GM12891 (cell line): Measurements from ENCODE around the gene NSD1. TPM values are rescaled to one million over a fixed set of nuclear protein-coding genes. Genes with fewer than 3 reads are reported as not detected.
A peak's percentile ranks its signal among the peaks of the same experiment; 100 is the strongest.

Experiments
- DNase-seq: peaks from one replicate; pipeline ENCODE4 v3.0.0; 2011; ENCODE audit warnings: low spot score; ENCODE audit not compliant: insufficient read length
- FAIRE-seq: peaks from 2 replicates; lab custom pipeline; 2011; peaks lifted over from hg19 to GRCh38; lab: Jason Lieb, UNC
- PAX5 ChIP-seq: IDR thresholded peaks from 2 replicates; pipeline ENCODE4 v1.6.1; 2011; ENCODE audit warnings: low read length, moderate library complexity, mild to moderate bottlenecking; ENCODE audit not compliant: insufficient read depth, severe bottlenecking
- POLR2A ChIP-seq: IDR thresholded peaks from 2 replicates; pipeline ENCODE4 v1.6.1; 2011; ENCODE audit warnings: low read depth, low read length, control low read depth
- POLR2AphosphoS5 ChIP-seq: IDR thresholded peaks from 2 replicates; pipeline ENCODE4 v1.6.1; 2011; ENCODE audit warnings: low read depth, low read length, control low read depth
- POU2F2 ChIP-seq: IDR thresholded peaks from 2 replicates; pipeline ENCODE4 v1.6.1; 2011; ENCODE audit warnings: low read depth, mild to moderate bottlenecking, control low read depth, low read length, moderate library complexity
- SPI1 ChIP-seq: IDR thresholded peaks from 2 replicates; pipeline ENCODE4 v1.6.1; 2011; ENCODE audit warnings: low read depth, low read length, control low read depth
- TAF1 ChIP-seq: IDR thresholded peaks from 2 replicates; pipeline ENCODE4 v1.6.1; 2011; ENCODE audit warnings: low read depth, low read length, control low read depth
- polyA plus RNA-seq: library from polyadenylated mRNA; unstranded; fragments of >200 nt; gene quantifications from one replicate; pipeline ENCODE4 v1.2.1, GENCODE V29; 2012; ENCODE audit warnings: low read depth, missing spikeins, inconsistent platforms; ENCODE audit not compliant: missing spikeins

NSD1 gene
- 14.9 TPM for polyA plus RNA-seq

- peak; percentile 59 for TF ChIP-seq PAX5
- TF ChIP-seq SPI1 = no peak
- TF ChIP-seq TAF1 = 0 out of 2 replicates have a peak, but pooled peaks have one; percentile 26
- peak; percentile 15; the same call in 1 of the 2 replicates for TF ChIP-seq POLR2A
- TF ChIP-seq POU2F2 = no peak
- TF ChIP-seq POLR2AphosphoS5 = no peak; the same call in 1 of the 2 replicates
- FAIRE-seq (peak; percentile 94), DNase-seq (peak; percentile 91)
Measured at GRCh38 chr5:177133096-177133852, at the start of gene NSD1. TSS of gene NSD1 (plus strand) at chr5:177133773. CDS start at chr5:177135104, 1,331 bp downstream.

DNA sequence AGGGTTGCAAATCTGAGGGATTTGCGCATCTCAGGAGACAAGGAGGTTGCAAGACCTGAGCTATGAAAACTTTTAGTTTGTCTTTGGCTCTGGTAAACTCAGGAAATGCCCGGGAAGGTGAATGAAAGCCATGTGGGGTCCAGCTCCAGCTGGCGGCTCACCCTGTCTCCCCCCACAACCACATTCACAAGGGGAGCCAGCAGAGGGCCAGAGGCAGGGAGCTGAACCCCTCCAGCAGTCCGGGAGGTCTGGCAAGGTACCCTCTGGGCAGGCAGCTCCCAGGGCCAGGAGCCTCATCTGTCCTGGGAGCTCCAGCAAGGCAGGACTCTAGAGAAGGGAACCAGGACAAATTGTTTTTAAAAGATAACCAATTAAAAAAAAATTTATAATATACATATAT lies 49.4 kb upstream of the NSD1 start:
- no peak for FAIRE-seq
- DNase-seq = no peak
- TF ChIP-seq TAF1 (no peak), SPI1 (no peak), PAX5 (no peak), POLR2A (no peak), POLR2AphosphoS5 (no peak), POU2F2 (no peak)

GRCh38 chr5:177085985-177086653 lies 47.5 kb upstream of the NSD1 start:
- FAIRE-seq = no peak
- TF ChIP-seq SPI1 (no peak), POLR2AphosphoS5 (no peak), POU2F2 (no peak), TAF1 (no peak), PAX5 (no peak), POLR2A (no peak)
- DNase-seq = no peak

DNA sequence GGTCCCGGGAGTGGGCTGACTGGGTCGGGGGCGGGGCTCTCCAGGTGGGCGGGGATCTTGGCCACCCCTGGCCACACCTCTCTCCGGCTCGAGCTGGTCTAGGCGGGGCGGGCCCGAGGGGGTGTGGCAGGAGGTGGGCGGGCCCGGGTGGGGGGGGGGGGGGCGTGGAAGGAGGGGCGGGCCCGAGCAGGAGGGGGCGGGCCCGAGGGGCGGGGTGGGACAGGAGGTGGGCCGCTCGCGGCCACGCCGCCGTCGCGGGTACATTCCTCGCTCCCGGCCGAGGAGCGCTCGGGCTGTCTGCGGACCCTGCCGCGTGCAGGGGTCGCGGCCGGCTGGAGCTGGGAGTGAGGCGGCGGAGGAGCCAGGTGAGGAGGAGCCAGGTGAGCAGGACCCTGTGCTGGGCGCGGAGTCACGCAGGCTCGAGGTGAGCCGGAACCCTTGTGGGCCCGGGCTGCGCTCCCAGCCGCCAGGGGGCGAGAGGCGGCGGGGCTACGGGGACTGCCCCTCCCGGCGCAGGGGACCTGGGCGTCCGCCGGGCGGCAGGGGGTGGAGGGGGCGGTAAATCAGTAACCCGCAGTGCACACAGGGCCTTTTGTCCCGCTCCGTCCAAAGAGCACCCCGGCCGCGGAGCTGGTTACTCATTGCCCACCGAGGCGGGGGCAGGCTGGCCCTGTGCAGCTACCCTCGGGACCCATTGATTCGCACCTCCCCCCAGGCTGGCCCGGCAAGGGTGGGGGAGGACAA lies 46.7 kb upstream of the NSD1 start, which contains the start of gene FGFR4:
TSS of gene FGFR4 (plus strand) at position 262 of the 744 bp plus-strand sequence. CDS start 2,688 bp downstream, outside the sequence.
- TF ChIP-seq PAX5 (no peak), POU2F2 (no peak), POLR2AphosphoS5 (no peak), TAF1 (no peak), POLR2A (no peak), SPI1 (no peak)
- FAIRE-seq (peak; percentile 82), DNase-seq (peak; percentile 90)

DNA sequence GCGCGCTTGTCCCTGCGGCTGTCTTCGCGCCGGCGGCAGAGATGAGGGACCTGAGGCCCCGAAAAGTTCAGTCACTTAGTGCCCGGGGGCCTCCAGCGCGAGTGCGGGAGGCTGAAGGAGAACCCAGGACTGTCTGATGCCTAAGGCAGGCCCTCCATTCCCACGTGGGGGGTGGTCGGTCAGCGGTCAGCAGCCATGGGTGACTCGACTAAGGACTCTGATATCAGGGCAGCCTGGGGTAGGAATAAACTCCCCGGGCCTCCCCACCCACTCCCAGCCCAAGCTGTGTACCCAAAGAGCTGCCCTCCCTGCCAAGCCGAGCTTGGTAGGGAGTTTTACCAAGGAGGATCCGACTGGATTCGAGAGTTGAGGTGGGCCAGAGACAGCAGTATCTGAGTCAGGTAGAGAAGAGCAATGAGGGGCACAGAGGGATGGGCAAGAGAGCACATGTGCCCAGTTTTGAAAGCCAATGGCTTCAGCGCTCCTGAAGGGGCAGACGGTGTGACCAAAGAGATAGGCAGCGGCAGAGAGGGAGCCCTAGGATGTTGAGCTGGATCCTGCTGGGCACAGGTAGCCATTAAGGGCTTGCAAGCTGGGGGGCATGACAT lies 46.1 kb upstream of the NSD1 start:
- DNase-seq (no peak), FAIRE-seq (no peak)
- no peak for TF ChIP-seq SPI1
- TF ChIP-seq POU2F2 = no peak
- no peak for TF ChIP-seq TAF1
- no peak for TF ChIP-seq PAX5
- TF ChIP-seq POLR2AphosphoS5 = no peak
- no peak for TF ChIP-seq POLR2A

DNA sequence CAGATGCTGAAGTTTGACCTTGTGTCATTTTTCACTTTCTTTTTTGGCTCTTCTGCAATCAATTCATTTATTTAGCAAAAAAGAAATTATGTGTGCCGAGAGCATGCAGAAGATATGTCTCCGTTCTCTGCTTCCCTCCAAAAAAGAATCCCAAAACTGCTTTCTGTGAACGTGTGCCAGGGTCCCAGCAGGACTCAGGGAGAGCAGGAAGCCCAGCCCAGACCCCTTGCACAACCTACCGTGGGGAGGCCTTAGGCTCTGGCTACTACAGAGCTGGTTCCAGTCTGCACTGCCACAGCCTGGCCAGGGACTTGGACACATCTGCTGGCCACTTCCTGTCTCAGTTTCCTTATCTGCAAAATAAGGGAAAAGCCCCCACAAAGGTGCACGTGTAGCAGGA lies 44.4 kb upstream of the NSD1 start:
- no peak for TF ChIP-seq TAF1
- no peak for TF ChIP-seq SPI1
- TF ChIP-seq POU2F2 = no peak
- no peak for TF ChIP-seq PAX5
- no peak for TF ChIP-seq POLR2A
- TF ChIP-seq POLR2AphosphoS5 = no peak
- no peak for FAIRE-seq
- DNase-seq = no peak

DNA sequence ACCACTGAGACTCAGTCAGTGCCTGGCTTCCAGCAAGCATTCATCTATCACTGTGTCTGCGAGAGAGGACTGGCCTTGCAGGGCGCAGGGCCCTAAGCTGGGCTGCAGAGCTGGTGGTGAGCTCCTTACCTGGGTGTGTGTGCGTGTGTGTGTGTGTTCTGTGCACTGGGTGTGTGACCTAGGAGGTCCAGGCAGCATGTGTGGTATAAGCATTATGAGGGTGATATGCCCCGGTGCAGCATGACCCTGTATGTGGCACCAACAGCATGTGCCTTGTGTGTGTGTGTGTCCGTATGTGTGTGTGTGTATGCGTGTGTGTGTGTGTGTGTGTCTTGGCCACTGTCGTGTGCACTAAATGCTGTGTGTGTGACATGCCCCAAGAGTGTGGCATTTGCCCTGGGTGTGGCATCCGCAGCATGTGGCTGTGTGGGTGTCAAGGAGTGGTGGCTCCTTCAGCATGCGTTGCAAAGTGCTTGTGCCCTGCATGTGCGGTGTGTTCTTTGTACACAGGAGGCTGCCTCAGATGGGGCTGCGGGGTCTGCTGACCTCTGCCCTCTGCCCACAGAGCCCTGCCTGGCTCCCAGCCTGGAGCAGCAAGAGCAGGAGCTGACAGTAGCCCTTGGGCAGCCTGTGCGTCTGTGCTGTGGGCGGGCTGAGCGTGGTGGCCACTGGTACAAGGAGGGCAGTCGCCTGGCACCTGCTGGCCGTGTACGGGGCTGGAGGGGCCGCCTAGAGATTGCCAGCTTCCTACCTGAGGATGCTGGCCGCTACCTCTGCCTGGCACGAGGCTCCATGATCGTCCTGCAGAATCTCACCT lies 43.5 kb upstream of the NSD1 start:
- TF ChIP-seq POLR2A (no peak), TAF1 (no peak), SPI1 (no peak), POLR2AphosphoS5 (no peak), PAX5 (no peak), POU2F2 (no peak)
- DNase-seq = no peak
- no peak for FAIRE-seq

GRCh38 chr5:177090813-177091212 lies 42.8 kb upstream of the NSD1 start:
- FAIRE-seq (no peak), DNase-seq (no peak)
- no peak for TF ChIP-seq SPI1
- no peak for TF ChIP-seq PAX5
- no peak for TF ChIP-seq POLR2A
- no peak for TF ChIP-seq POU2F2
- no peak for TF ChIP-seq TAF1

GRCh38 chr5:177091232-177091631 lies 42.3 kb upstream of the NSD1 start:
- no peak for FAIRE-seq
- no peak for DNase-seq
- TF ChIP-seq TAF1 (no peak), SPI1 (no peak), POLR2AphosphoS5 (no peak), POLR2A (no peak), POU2F2 (no peak), PAX5 (no peak)
